ENCODE data around the gene CEMP1. TPM values are rescaled to one million over a fixed set of nuclear protein-coding genes. Genes with fewer than 3 reads are reported as not detected.

The CEMP1 gene
- total and polyA plus RNA-seq, 2 experiments from 2014 or later: 0.31 to 7.5 TPM

- Histone ChIP-seq H2AFZ (peak within 1 kb of the TSS; percentile 88; the same call in 1 of the 2 replicates), H4K20me1 (replicated peaks; ENCODE audit: insufficient read depth) (peaks cover 29% of the 10 kb centered on the region), H3K4me3 (peak within 1 kb of the TSS; percentile 91), H3K36me3 (ENCODE audit: insufficient read depth) (no peaks in the 10 kb centered on the region), H3K9me2 (ENCODE audit: insufficient read depth) (no peaks in the 10 kb centered on the region), H3K27ac (ENCODE audit: low read depth) (peak within 1 kb of the TSS; percentile 96), H3K27me3 (ENCODE audit: insufficient read depth) (no peaks in the 10 kb centered on the region), H3K4me1 (ENCODE audit: insufficient read depth) (peaks cover 22% of the 10 kb centered on the region; the same call in 1 of the 2 replicates), H3K79me2 (replicated peaks; ENCODE audit: insufficient read depth) (peaks cover 43% of the 10 kb centered on the region), H3F3A (replicated peaks; ENCODE audit: low read depth) (0 out of 2 replicates have a peak, but pooled peaks cover 15% of the 10 kb centered on the region), H3K4me2 (peak within 1 kb of the TSS; percentile 92)
- TF ChIP-seq CREB1 (CRISPR knock-in tag; IDR thresholded peaks at IDR 0.05; ENCODE audit: low read depth): peak; percentile 97
- no peak for TF ChIP-seq ZNF114 (CRISPR knock-in tag; IDR thresholded peaks at IDR 0.05)
- peak; percentile 77 for TF ChIP-seq POLR2AphosphoS5 (IDR thresholded peaks at IDR 0.05; ENCODE audit: low read depth)
- H3K36me3 Mint-ChIP-seq (ENCODE audit: low read depth): peaks cover 10% of the 10 kb centered on the region; the same call in 2 of the 3 replicates
- peaks cover 39% of the 10 kb centered on the region for H3K27me3 Mint-ChIP-seq (ENCODE audit: insufficient read depth, low read depth, poor library complexity)
- DNase-seq (ENCODE audit: low spot score) (peak; percentile 96), ATAC-seq (peak; percentile 74)
- peak within 1 kb of the TSS; percentile 97 for H3K27ac Mint-ChIP-seq
- peak within 1 kb of the TSS; percentile 89 for H3K4me3 Mint-ChIP-seq
- H3K9me3 Mint-ChIP-seq: no peaks in the 10 kb centered on the region; the same call in 1 of the 3 replicates
- H3K4me1 Mint-ChIP-seq: peaks cover 49% of the 10 kb centered on the region
Measured at GRCh38 chr16:2513405-2514332, 17.5 kb downstream of the CEMP1 start, which contains the start of gene ATP6V0C. ATP6V0C (plus strand) TSS chr16:2513952; CDS start chr16:2514104, 152 bp downstream.

- Histone ChIP-seq H3K79me2 (replicated peaks; ENCODE audit: insufficient read depth) (peaks cover 35% of the 10 kb centered on the region), H3K4me3 (peak overlapping the region; percentile 91), H2AFZ (peak overlapping the region; percentile 88; the same call in 1 of the 2 replicates), H3F3A (replicated peaks; ENCODE audit: low read depth) (0 out of 2 replicates have a peak, but pooled peaks cover 11% of the 10 kb centered on the region), H3K27me3 (ENCODE audit: insufficient read depth) (no peaks in the 10 kb centered on the region), H3K9me2 (ENCODE audit: insufficient read depth) (no peaks in the 10 kb centered on the region), H3K27ac (ENCODE audit: low read depth) (peak overlapping the region; percentile 96), H3K4me2 (peak overlapping the region; percentile 92), H3K4me1 (ENCODE audit: insufficient read depth) (peaks cover 22% of the 10 kb centered on the region; the same call in 1 of the 2 replicates), H3K36me3 (ENCODE audit: insufficient read depth) (no peaks in the 10 kb centered on the region), H4K20me1 (replicated peaks; ENCODE audit: insufficient read depth) (peaks cover 29% of the 10 kb centered on the region)
- Mint-ChIP-seq H3K27ac (peak overlapping the region; percentile 96), H3K4me3 (peak overlapping the region; percentile 84), H3K4me1 (peaks cover 49% of the 10 kb centered on the region), H3K27me3 (ENCODE audit: insufficient read depth, low read depth, poor library complexity) (peaks cover 39% of the 10 kb centered on the region), H3K9me3 (no peaks in the 10 kb centered on the region; the same call in 1 of the 3 replicates), H3K36me3 (ENCODE audit: low read depth) (peaks cover 10% of the 10 kb centered on the region; the same call in 2 of the 3 replicates)
- DNase-seq (ENCODE audit: low spot score): peak; percentile 76
- peak; percentile 59 to 65 for TF ChIP-seq CTCF (conservative IDR thresholded peaks at IDR 0.05; ENCODE audit: low read depth in 2 of 2)
- no peak for TF ChIP-seq ZNF462 (CRISPR knock-in tag; IDR thresholded peaks at IDR 0.05)
- peak; percentile 51 for ATAC-seq
Measured at GRCh38 chr16:2512735-2513404, 18.3 kb downstream of the CEMP1 start.

All from GM23338 (cell line).